HG02981 (cell line): ENCODE results near the gene MYO5B.

ENCODE experiments used
- ATAC-seq: cut with Tn5 transposase; IDR thresholded peaks from one replicate; pipeline ENCODE4 v1.9.1; 2021; ENCODE audit warnings: mild to moderate bottlenecking, moderate library complexity; ENCODE audit not compliant: unreplicated experiment

MYO5B gene

DNA sequence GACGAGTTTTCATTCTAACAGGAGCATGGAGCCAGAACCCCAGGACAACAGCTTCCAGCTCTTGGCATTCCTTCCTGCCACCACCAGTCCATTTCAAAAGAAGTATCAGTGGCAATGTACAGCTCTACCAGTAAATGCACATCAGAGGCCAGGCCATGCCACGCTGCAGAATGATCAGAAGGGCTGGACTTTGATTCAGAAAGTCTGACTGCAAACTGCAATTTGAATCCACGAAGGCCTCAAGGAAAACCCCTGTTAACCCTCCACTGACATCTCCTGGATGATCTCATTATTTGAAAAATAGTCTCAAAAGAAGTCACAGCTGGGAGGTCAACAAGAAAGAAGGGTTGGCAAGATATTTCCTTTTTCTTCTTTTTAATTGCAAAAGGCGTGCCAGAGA lies 119.2 kb downstream of the MYO5B start:
- ATAC-seq, result no peak

DNA sequence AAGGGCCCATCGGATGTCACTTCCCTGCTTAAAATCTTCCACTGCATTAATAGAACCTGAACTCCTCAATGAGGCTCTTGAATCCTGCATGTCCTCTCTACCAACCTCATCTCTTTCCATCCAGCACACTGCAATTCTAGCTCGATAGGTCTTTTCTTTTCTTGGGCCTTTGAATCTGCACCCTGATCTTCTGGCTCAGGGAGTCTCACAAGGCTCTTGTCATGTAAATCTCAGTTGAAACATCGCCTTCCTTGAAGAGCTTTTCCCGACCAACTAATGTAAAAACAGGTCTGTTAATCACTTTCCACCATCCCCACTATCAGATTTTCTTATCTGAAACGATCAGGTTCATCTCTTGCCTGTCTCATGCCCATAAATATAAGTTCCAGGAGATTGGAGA lies 120.5 kb downstream of the MYO5B start:
- no peak for ATAC-seq

DNA sequence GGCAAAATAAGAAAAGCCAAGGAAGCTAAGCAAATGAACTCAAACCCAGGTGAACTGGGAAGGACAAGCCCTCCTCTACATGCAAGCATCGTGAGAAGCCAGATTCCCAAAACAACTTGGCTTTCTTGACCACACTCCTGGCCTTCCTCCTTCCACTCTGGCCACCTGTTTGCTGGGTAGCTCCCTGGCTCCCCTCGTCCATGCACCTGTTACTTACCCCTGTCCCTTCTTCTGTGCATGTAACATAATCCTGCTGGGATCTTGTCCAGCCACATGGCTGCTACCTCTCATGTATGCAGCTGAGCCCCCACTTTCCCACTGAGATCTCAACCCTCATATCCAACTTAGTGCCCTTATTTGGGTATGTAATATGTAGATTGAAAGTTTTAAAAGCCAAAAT lies 121.6 kb downstream of the MYO5B start:
- ATAC-seq, result no peak

DNA sequence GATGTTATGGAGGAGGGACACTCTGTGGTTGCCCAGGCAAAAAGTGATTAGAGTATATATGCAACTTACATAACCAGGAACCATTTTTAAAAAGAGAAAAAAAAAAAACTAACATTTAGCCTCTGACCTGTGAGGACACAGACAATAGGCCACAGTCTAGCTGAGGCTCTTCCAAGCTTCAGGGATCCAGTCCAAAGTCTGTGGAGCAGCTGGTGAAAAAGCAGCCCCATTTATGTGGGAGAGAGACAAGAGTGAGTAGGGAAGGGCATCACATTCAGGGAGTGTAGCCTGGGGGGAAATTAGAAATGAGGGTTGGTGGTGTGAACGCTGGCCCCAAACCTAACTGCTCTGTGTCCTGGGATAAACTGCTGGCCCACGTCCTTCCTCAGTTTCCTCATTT lies 122.8 kb downstream of the MYO5B start:
- ATAC-seq, result no peak

DNA sequence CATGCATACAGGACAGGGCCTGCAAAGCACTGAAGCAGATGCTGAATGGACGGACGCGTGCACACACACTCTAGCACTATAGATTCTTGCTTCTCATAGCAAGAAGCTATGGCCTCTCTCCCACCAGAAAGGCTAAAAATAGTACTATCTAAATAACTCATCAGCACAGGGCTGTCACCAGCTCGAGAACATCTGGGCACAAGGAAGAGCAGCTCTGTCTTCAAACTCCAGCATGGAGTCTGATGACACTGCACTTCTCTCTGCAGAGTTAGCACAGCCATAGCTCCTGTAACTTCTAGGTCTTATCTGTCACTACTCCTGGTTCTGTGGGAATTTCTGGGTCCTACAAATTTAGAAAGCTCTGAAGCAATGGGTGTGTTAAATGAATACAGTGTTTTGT lies 123.5 kb downstream of the MYO5B start:
- ATAC-seq, result no peak

DNA sequence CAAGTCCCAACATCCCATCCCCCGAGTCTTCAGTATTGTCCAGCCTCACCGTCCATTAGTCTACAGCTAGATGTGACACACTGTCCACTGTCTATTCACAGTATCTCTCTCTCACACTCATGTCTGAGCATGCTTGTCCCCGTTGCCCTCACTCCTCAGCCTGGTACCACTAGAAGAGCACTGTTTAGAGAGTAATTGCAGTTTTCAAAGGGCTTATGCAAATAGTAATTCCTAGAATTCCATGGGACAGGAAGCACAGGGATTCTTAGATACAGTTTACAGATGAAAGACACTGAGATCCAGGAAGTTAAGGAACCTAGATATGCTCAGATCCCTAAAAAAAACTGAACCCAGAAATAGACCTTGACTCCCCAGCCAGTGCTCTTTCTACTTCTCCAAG lies 125.5 kb downstream of the MYO5B start:
- ATAC-seq, result no peak

DNA sequence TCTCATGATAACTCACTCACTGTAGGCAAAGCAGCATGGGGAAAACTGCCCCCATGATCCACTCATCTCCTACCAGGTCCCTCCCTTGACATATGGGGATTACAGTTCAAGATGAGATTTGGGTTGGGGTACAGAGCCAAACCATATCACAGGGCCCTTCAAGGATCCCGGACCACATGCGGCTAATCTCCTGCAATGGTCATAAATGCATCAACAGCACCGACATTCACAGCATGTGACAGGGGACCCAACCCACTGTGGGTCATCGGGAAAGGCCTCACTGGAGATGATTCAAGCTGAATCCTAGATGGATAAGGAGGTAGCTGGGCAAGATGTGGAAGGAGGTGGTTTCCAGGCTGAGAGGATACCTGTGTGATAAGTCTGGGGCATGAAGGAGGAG lies 129.4 kb downstream of the MYO5B start:
- ATAC-seq, result no peak

DNA sequence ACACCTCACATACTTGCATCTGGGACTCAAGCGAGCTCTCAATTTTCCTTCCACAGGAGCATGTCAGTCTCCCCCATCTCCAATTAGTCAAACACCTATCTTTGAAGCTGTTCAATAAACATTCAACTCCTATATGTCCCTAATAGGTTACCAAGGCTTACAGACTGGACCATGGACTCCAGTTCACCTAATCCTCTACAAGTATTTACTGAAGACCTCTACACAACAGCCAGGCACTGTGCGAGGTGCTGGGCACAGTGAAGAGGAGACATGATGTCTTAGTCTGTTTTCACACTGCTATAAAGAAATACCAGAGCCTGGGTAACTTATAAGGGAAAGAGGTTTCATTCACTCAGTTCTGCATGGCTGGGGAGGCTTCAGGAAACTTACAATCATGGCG lies 129.9 kb downstream of the MYO5B start:
- ATAC-seq, result no peak

DNA sequence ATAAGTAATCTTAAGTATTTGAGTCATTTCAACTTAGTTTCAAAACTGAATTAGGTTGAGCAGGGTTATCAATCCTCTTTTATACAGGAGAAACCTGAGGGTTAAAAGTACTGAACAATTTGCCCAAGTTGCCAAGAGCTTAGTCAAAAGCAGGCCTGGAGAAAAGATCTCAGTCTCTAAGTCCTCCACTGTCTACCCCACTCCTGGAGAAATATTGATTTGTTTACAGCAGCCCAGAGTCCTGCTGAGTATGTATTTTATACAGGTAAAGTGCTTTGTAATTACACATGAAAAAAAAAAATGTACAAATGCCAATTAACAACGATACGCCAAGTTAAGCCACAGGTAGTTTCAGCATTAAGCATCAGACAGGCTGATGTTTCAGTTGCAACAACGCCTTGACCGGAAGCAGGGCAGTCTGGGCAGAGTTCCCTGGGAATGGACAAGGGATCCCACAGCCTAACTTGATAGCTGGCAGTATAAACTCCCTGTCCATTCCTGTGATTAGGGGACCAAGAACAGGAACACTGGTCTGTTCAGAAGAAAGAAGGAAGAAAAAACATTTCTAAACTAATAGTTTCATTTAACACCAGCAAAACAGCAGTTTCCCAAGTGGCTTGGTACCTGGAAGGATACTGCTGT lies 132.9 kb downstream of the MYO5B start:
- ATAC-seq, result no peak

DNA sequence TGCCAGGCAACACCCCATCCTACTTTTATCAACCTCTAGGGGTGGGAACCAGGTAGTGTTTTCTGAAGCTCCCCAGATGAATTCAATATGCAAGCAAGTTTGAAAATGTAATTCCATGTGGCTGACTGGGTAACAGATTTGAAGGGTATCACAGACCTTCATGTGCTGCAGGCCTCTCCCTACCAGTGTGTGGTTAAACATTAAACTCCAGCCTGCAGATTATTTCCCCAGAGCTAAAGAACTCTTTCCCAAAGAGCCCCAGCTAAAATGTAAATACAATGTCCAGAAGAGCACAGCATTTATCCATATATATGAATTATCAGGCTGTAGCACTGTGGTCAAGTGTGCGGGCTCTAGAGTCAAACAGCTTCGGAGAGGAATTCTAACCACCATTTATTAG lies 134.1 kb downstream of the MYO5B start:
- no peak for ATAC-seq

DNA sequence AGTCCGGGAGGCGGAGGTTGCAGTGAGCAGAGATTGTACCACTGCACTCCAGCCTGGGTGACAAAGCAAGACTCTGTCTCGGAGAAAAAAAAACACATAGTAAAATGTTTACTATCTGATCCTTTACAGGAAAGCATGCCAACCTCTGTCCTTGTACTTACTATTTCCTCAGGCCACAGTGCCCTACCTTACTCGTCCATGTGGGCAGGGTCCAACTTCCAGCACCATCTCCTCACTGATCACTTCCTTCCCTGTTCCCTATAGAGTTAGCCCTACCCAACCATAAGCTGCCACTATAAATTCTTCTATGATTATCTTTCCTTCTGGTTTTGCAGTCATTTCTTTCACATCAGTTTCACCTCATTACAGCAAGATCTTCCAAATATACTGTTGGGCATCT lies 136.2 kb downstream of the MYO5B start:
- no peak for ATAC-seq

DNA sequence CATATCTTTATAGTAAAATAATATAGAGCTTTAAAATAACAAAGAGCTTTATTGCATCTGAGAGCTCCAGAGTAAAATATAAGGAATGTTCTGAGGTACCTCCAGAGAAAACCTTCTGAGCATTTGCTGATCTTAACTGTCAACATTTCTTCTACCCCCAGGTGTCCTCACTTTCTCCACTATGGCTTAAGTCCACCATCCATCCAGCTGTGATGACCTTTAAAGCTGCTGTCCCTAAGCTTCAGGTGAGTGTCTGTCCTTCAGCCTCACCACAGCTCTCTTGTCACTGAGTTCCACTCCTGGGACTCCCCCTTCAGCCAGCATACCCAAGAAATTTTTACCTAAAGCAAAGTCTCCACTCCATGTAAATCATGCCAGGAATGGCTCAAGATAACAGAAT lies 137.9 kb downstream of the MYO5B start:
- ATAC-seq, result no peak

DNA sequence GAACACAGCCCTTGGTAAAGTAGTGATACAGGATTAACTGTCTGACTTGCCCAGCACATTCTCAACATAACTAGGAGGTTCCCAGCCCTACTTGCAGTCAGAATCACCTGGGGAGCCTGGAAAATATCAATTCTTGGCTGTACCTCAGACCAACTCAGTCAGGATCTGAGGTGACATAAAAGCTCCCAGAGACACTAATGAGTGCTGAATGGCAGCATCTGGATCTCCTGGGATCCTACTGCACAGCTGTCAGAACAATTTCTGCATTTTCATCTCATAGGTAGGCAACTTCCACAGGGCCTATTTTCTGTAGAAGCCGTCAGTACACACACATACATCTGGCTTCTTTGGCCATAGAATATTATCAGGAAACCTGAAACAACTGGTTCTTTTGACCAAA lies 138.8 kb downstream of the MYO5B start:
- no peak for ATAC-seq

DNA sequence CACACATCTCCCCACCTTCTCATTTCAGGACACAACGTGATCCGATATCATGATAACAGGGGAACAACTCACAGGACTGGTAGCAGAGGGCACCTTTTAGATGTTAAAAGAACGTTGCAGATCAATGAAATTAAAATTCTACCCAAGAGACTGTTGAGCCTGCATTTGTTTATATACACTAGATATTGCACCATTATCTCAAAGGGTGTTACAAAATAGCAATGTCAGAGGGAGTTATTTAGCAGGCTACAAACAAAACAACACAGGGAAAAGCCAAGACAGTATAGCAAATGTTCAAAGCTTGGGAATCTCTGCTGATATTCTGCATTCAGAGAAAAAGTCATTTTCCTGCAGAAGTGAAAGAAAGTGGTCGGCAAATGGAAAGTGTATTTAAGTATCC lies 139.5 kb downstream of the MYO5B start:
- no peak for ATAC-seq

DNA sequence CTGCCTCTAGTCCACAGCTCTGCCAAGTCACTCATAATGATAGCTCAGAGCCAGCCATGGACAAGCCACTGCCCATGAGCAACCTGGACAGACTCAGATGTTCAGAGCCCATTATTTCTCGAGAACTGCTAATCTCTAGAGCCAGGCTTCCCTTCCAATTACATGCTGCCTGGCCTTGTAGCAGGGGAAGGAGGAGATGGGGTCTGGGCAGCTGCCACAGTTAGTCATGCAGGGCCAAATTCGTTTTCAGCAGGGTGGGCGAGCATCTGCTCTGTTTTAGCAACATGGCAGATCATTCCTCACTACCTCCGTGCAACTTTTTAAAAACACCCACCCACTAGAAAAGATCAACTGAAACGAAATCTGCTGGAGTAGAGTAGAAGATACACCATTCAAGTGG lies 141.8 kb downstream of the MYO5B start:
- no peak for ATAC-seq

DNA sequence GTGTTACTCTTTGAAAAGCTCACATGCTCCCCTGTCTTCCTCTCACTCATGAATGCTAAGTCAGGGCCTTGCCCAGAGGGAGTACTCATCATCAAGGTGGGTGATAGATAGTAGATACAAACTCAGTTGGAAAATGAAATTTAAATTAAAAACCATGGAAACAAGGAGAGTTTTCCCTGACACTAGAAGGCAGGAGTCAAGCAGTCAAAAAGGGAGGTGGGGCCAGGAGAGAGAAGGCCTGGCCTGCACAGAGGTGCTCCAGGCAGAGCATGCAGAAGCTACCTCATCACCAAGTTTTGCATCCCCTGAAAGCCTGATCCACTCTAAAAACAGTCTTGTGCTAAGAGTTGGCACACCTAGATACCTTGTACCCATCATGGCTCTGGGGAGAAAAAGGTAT lies 143.7 kb downstream of the MYO5B start:
- no peak for ATAC-seq

DNA sequence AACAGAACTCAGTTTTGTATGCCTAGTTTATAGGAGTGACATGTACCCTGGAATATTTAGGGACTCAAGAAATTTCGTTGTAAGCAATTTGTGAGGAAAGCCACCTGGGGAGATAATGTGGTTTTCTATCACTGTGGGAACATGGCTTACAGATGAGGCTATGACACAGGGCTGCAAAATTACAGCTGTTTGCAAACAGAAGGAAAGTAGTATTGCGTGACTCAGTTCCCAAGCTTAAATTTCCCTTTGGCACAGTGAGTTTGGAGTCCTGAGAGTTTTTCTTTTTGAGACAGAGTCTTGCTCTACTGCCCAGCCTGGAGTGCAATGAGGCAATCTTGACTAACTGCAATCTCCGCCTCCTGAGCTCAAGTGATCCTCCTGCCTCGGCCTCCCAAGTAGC lies 149.8 kb downstream of the MYO5B start:
- ATAC-seq, result no peak

DNA sequence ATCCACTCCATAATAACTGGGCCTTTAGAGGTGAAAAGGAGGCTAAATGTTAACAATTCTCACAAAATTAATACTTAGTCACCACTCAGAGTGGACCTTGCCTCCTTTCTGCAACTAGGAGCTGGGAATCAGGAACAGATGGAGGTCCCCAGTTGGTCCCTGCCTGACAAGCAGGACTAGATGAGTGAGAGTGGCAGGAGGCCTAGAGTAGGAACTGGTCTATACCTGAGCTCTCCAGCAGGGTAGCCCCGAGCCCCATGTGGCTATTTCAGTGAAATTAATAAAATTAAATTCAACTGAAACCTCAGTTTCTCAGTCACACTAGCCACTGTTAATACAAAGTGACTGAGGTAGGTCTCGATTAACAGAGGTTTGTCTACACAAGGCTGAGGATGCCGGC lies 150.5 kb downstream of the MYO5B start:
- ATAC-seq, result no peak

DNA sequence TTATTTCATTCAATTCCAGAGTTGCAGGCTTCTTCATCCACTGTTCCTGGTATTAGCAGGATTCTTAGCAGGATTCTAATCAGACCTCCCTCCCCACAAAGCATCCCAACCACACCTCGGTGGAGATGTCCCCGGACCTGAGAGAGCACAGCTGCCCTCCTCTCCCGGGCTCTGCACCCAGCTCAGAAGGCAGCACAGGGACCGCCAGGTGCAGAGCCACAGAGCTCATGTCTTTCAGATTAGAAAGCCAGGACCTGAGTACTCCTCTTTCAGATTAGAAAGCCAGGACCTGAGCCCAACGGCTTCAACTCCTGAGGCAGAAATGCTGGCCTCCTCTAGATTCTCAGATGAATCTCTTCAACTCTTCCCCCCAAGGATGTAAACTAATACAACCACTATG lies 152.3 kb downstream of the MYO5B start:
- no peak for ATAC-seq

DNA sequence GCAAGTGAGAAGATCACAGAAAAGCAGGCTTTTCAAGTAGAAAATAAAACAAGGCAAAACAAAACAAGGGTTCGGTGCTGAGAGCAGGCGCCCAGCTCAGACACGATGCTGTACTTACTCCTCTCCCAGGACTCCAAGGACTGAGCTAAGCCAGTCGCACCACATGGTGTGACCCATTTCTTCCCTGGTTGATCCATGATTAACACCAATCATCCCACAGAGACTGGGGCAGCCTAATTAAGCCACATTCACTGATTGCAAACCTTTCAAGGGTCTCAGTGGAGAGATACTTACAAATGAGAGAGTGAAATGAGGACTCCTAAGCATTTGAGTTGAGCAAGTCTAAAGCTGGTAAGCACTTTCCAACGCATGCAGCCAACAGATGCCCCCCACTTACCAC lies 155.2 kb downstream of the MYO5B start:
- ATAC-seq, result no peak

DNA sequence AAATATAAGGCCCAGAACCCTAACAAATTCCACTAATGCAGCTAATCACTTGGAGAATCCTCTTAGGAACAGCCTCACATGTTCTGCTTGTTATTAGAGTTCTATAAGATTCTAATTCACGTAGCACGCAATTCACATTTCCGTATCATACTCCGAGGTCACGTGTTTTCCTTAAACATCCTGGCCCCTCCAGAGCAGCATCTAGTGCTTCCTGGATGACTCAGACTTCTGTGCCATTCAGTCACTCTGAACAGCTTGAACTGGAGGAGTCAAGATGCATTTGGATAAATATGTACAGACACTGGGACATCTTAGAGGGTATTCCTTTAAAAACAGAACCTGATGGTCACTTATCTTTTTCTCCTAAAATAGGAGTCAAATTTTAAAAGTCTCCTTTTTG lies 156.5 kb downstream of the MYO5B start:
- no peak for ATAC-seq

DNA sequence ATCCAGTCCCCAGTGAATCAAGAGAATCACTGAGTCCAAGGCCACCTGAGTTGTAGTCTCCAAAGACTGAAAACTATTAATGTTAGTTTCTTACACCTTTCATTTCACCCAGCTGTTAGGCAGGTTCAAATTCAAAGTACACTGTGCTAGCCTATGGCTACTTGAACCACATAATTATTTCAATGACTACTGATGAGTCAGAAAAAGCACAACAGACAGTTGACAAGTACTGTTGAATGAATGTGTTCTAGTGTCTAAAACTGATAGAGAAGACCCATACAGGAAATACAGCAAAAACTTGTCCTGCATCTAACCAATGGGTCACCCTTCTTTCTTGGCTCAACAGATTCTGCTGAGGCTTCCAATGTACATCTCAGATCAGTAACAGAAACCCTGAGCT lies 160.9 kb downstream of the MYO5B start:
- ATAC-seq, result no peak

DNA sequence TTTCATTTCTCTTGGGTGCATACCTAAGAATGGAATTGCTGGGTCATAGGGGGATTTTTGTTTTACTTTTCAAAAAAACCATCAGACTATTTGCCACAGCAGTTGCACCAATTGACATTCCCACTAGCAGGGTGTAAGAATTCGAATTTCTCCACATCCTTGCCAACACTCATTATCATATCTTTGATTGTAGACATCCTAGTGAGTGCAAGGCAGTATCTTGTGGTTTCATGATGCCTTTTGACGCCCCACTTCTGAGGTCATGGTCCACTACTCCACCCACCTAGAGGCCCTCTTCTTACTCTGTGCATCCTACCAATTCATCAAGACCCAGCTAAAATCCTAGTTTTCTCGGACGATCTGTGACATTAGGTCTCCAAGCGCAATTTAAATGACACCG lies 161.9 kb downstream of the MYO5B start:
- no peak for ATAC-seq

DNA sequence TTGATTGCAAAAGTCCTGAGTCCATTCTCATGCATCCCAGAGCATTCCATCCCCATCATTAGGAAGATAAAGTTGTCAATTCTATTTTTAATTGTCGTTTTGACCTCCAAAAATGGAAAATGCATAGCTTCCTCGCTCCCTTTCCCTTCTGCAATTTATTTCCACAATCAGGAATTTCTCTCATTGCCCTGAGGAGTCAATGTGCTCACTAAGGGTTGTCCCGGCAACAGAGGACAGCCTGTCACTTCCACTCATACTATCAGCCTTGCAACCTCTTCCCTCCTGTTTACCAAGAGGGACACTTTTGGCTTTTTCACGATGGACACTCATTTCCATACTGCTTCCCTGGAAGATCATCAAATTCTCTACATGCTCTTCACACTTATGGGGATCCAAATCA lies 164.8 kb downstream of the MYO5B start:
- no peak for ATAC-seq
